ENCODE measurements around the gene TAP1. TPM values are rescaled to one million over a fixed set of nuclear protein-coding genes. Genes with fewer than 3 reads are reported as not detected.
"Not testable (repeated sequence)": the region's sequence is repeated elsewhere in the genome, so short reads cannot be mapped to it uniquely, and the experiment has no call there.

TAP1 gene
- total RNA-seq, 1 donor from 2014 or later: 10.3 TPM

DNA sequence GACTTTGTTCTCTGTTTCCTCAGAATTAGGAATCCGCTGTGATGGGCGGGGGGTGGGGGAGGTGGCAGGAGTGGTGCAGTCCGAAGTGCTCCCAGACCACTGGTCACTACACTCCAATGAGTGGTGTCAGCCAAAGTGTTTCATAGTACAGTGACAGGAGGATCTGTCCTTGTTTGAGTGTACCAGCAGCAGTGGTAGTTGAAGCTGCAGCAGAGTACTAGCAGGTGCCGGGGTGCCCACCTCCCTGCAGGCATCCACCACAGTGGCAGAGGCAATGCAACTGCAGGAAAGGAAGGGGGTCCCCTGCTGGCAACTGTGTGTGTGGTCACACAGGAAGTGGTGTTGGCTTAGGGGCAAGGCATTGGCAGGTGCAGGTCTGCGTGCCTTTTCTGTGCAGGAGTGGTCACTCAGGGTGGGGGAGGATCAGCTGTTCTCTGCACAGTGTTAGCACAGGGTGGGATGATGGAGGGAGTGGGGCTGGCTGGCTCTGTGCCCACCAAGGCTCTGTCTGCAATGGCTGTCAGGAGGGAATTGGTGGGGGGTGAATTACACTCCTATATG lies 46.4 kb downstream of the TAP1 start:
- Mint-ChIP-seq H3K27me3 (ENCODE audit: low read depth) (peaks cover 62% of the 10 kb centered on the region), H3K9me3 (no peaks in the 10 kb centered on the region), H3K4me1 (no peaks in the 10 kb centered on the region), H3K36me3 (no peaks in the 10 kb centered on the region), H3K4me3 (no peak overlapping the region), H3K27ac (no peak overlapping the region)
- no peak for DNase-seq (ENCODE audit: low spot score in 2 of 2, unreplicated experiment in 2 of 2)
- TF ChIP-seq CTCF (IDR thresholded peaks at IDR 0.05; ENCODE audit: unreplicated experiment): no peak

DNA sequence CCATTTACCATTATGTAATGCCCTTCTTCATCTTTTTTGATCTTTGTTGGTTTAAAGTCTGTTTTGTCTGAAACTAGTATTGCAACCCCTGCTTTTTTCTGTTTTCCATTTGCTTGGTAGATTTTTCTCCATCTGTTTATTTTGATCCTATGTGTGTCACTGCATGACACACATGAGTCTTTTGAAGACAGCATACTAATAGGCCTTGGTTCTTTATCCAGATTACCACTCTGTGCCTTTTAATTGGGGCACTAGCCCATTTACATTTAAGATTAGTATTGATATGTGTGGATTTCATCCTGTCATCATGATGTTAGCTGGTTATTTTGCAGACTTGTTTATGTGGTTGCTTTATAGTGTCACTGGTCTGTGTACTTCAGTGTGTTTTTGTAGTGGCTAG lies 48.1 kb downstream of the TAP1 start:
- not testable (repeated sequence) for H3K4me3 Mint-ChIP-seq; H3K27ac Mint-ChIP-seq; H3K4me1 Mint-ChIP-seq; DNase-seq (ENCODE audit: low spot score in 2 of 2, unreplicated experiment in 2 of 2); H3K9me3 Mint-ChIP-seq; H3K36me3 Mint-ChIP-seq
- H3K27me3 Mint-ChIP-seq (ENCODE audit: low read depth): peaks cover 73% of the 10 kb centered on the region

GRCh38 chr6:32803416-32803815 lies 50.1 kb downstream of the TAP1 start:
- Mint-ChIP-seq H3K27me3 (ENCODE audit: low read depth) (peaks cover 85% of the 10 kb centered on the region), H3K4me1 (no peaks in the 10 kb centered on the region), H3K9me3 (peaks cover 7% of the 10 kb centered on the region), H3K27ac (no peak overlapping the region), H3K36me3 (no peaks in the 10 kb centered on the region), H3K4me3 (no peak overlapping the region)
- no peak for DNase-seq (ENCODE audit: low spot score in 2 of 2, unreplicated experiment in 2 of 2)
- no peak for TF ChIP-seq CTCF (IDR thresholded peaks at IDR 0.05; ENCODE audit: unreplicated experiment)

- H3K4me3 Mint-ChIP-seq: no peak overlapping the region
- peaks cover 8% of the 10 kb centered on the region for H3K9me3 Mint-ChIP-seq
- no peak overlapping the region for H3K27ac Mint-ChIP-seq
- no peaks in the 10 kb centered on the region for H3K36me3 Mint-ChIP-seq
- no peak for TF ChIP-seq CTCF (IDR thresholded peaks at IDR 0.05; ENCODE audit: unreplicated experiment)
- peaks cover 87% of the 10 kb centered on the region for H3K27me3 Mint-ChIP-seq (ENCODE audit: low read depth)
- peaks cover 2% of the 10 kb centered on the region for H3K4me1 Mint-ChIP-seq
- DNase-seq (ENCODE audit: low spot score in 2 of 2, unreplicated experiment in 2 of 2): no peak
Measured at GRCh38 chr6:32799740-32800139, 53.8 kb downstream of the TAP1 start.

- no peak for TF ChIP-seq CTCF (IDR thresholded peaks at IDR 0.05; ENCODE audit: unreplicated experiment)
- H3K36me3 Mint-ChIP-seq: no peaks in the 10 kb centered on the region
Measured at GRCh38 chr6:32799168-32799567, 54.3 kb downstream of the TAP1 start.

GRCh38 chr6:32796848-32797776 lies 56.4 kb downstream of the TAP1 start:
- H3K4me1 Mint-ChIP-seq: peaks cover 2% of the 10 kb centered on the region
- peak overlapping the region; percentile 61 for H3K4me3 Mint-ChIP-seq
- DNase-seq (ENCODE audit: low spot score in 2 of 2, unreplicated experiment in 2 of 2): peak; percentile 46 to 92
- peak; percentile 98 for TF ChIP-seq CTCF (IDR thresholded peaks at IDR 0.05; ENCODE audit: unreplicated experiment)
- peaks cover 8% of the 10 kb centered on the region for H3K9me3 Mint-ChIP-seq
- H3K27me3 Mint-ChIP-seq (ENCODE audit: low read depth): peaks cover 82% of the 10 kb centered on the region
- no peak overlapping the region for H3K27ac Mint-ChIP-seq
- H3K36me3 Mint-ChIP-seq: no peaks in the 10 kb centered on the region

More at GRCh38 chr6:32799168-32799567, 54.3 kb downstream of the TAP1 start:
- no peak overlapping the region for H3K27ac Mint-ChIP-seq
- no peak overlapping the region for H3K4me3 Mint-ChIP-seq
- peaks cover 87% of the 10 kb centered on the region for H3K27me3 Mint-ChIP-seq (ENCODE audit: low read depth)
- H3K9me3 Mint-ChIP-seq: peaks cover 8% of the 10 kb centered on the region
- peaks cover 2% of the 10 kb centered on the region for H3K4me1 Mint-ChIP-seq
- no peak for DNase-seq (ENCODE audit: low spot score in 2 of 2, unreplicated experiment in 2 of 2)

All from mesothelial cell of epicardium (in vitro differentiated cells).